Activated CD8-positive, alpha-beta memory T cell treated with anti-CD3 and anti-CD28 coated beads, Interleukin-2, amount 50 U/mL, for 4 hours (primary cell): ENCODE measurements around the gene EXPH5.
"Not testable (repeated sequence)": the region's sequence is repeated elsewhere in the genome, so short reads cannot be mapped to it uniquely, and the experiment has no call there.

ENCODE experiments used
- DNase-seq: peaks from one replicate; pipeline ENCODE4 v3.0.0-alpha.2; 2020

Gene EXPH5, protein sequence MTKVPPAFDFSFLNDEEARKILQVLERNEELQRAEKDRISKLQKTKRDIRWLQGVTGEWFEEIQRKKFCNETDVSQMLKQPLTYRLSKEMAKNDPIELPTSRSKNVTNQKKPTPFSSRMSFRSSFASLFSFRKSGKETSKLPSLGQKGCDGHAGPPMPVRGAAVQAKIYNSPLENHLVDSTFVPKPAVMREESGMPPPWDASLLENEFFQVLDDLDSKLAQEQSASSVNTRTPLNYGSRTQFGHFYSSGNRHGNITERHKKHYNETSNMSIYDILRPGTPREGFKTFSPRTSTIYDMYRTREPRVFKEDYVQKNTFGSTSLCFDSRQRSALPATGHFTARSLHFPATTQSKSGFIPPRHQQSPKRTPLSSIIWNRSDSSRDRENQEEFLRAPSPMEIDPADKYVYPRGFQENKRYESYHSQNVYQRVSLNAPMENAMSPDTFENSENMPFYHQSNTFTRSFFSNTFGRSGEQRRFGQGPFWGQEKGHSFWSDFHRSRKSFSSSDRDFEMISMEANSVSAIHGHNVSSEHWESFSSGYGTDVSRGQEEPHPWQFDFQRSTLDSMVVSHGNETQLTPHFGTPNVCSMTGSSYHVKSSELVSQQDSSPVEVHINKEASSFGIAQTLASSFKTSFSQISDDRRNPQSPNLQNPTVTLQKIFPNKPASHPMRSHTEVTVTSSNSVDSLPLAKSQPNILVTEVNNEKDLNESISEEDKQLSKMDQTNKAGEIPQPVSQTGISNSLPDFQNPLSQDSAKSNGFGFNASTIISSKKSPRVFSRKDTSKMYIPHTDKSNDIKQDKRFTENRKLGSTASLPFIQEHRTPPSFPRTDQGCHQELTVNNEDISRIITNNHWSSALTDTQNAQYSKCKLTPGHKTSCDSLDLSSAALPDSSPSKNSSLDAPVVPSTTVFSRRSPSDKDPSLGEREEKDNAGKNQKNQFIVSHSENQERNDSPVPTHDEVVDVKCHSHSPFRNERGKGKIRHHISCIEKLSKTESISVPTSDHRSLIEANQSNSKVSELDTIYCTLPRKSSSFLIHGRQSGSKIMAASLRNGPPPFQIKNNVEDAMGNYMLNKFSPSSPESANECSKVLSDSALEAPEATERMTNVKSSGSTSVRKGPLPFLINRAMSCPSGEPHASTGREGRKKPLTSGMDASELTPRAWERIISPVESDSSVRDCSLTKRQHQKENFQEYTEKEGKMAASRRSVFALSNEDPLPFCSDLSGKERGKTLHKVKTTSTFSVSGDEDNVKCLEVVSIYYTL (N-terminal part only)

GRCh38 chr11:108593214-108593922 lies at the start of gene EXPH5:
Gene EXPH5 (minus strand): TSS chr11:108593768. CDS start chr11:108593536, 232 bp downstream.
- DNase-seq, result peak; percentile 87

- not testable (repeated sequence) for DNase-seq
Measured at GRCh38 chr11:108641752-108642151, 48.2 kb upstream of the EXPH5 start.

DNA sequence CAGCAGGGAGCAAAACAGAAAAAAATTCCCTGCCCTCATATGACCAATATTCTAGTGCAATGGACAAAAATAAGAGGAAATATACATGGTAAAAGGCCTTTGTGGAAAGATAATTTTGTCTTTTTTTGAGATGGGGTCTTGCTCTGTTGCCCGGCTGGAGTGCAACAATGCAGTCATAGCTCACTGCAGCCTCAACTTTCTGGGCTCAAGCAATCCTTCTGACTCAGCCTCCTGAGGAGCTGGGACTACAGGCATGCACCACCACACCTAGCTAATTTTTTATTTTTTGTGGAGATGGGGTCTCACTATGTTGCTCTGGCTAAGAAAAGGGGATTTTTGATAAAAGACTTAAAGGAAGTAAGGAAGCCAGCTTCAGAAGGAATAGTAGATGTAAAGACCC lies 45.6 kb upstream of the EXPH5 start:
- DNase-seq, result no peak

- no peak for DNase-seq
Measured at GRCh38 chr11:108636222-108636621, 42.7 kb upstream of the EXPH5 start.

DNA sequence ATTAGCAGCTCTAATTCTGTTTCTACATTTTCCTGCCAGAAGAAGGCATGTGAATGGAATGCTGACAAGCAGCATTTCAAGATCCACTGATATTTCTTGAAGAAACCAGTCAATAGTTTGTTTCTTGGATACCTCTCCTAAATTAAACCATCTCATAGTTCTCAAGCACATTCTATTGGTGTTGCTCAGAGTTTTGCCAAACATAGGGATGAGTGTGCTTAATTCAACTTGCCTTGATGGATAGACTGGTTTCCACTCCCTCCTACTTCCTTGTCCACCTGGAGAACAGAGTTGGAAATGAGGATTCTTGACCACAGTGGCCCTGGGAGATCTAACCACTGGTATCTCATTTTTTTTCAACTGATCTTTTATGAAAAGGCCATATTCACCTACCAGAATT lies 41.5 kb upstream of the EXPH5 start:
- no peak for DNase-seq

DNA sequence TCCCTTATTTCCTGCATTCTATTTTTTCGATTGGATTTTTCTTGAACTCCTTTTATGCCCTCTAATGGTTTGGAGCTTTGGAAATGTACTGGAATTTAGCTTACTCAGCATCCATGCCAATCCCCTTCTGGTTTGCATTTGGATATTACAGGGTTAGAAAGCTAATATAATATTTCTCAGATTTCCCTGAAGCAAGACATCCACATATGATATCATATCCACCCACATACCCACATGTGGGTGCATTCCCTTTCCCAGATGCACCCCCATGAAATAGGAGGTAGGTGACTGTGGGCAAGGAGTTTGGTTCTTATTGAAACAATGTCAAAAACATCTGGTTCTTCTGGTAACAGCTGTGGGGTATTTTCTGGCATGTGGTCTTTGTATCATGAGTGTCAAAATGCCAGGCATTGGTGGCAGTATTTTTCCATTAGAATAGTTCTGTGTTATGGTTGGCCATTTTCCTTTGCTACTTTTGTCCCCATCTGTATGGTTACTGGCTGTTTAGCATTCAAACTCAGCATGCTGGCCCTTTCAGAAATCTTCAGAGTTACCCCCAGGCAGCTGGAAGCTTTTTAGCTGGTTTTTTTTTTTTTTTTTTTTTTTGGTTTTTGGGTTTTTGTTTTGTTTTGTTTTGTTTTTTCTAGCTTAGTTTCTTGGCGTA lies 38.6 kb upstream of the EXPH5 start:
- DNase-seq, result no peak

- DNase-seq, result no peak
Measured at GRCh38 chr11:108629274-108629673, 35.7 kb upstream of the EXPH5 start.

GRCh38 chr11:108628812-108629211 lies 35.2 kb upstream of the EXPH5 start:
- DNase-seq, result no peak

- DNase-seq, result no peak
Measured at GRCh38 chr11:108628326-108628725, 34.8 kb upstream of the EXPH5 start.

DNA sequence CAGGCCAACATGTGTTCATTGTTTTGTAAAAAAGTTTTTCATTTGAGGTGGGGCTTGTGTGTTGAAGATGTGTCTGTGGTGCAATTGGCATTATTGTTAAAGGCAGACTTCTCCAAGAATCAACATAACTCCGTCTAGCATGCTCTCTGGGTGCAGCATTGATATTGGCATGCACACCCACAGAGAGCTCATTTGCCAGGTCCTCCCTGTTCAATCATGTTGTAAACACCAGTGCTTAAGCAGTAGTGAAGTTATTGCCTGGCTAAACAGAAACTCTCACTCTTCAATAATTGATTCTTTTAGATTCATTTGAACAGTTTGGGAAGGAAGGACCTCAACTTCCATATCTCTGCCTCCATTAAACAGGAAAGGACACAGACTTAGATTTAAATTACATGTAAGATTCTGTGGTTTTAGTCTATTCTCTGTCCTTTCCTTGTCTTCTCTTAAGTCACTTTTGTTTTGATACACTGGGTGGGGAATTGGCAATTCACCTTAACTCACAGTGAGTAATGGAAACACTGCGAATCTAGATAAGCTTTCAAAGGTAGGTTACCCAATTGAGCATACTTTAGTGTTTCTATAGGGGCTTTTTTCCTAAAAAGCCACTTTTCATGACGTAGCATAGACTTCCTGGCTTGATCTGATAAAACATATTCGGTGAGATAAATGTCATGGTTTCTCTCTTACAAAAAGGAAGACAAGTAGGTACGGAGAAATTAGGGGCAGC lies 30.8 kb upstream of the EXPH5 start:
- no peak for DNase-seq

DNA sequence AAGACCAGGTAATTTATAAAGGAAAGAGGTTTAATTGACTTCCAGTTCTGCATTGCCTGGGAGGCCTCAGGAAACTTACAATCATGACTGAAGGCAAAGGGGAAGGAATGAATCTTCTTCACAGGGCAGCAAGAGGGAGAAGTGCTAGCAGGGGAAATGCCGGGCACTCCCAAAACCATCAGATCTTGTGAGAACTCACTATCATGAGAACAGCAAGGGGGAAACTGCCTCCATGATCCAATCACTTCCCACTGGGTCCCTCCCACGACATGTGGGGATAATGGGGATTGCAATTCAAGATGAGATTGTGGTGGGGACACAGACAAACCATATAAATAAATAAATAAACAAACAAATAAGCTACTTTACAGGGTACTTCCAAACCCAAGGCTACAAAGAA lies 28.8 kb upstream of the EXPH5 start:
- DNase-seq, result no peak

DNA sequence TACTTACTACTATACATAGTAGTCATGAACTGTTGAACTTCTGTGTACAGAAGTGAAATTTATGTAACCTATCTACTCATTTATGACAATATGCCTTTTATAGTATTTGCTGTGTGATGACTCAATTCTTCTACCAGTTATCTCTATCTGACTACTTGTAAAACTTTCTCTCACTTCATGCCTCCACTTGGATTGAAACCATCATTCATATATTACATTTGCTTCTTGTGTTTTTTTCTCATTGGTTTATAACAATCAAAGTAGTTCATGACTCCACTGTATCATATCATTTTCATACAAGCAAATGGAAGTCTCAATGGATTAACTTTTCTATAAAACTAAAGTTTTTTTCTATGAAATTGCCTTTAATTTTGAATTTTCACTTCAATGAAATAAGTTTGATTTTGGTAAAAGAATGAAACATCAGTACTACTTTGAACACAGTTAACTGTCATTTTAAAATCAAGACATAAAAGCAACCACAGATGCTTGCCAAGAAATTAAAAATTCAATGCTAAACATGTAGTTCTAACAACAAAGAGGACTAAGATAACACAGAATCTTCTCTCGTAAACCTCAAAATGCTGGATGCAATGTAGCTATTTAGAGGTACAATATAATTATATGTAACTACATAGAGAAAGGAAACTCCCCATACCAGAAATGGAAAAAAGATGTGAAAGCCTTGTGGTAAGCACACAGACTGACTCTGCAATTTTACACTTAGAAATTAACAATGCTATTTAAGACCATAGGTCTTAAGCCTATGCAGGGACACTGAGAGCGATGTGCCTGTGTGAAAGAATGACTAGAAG lies 27.6 kb upstream of the EXPH5 start:
- no peak for DNase-seq

- DNase-seq, result no peak
Measured at GRCh38 chr11:108618529-108618928, 25.0 kb upstream of the EXPH5 start.

DNA sequence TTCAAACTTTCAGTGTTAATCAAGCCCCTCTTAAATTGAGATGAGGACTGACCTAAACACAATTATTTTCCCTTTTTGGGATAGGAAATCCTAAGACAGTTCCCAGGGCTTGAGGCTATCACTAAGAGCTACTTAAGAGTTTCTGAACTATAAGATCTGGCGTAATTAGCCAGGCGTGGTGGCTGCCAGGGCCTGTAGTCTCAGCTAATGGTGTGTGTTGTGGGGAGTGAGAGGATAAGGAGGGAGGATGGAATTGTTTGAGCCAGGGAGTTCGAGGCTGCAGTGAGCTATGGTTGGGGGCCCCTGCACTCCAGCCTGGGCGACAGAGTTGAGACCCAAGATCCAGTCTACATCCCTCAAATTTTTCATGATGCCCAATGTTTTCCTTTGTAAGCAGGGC lies 23.5 kb upstream of the EXPH5 start:
- DNase-seq, result no peak

DNA sequence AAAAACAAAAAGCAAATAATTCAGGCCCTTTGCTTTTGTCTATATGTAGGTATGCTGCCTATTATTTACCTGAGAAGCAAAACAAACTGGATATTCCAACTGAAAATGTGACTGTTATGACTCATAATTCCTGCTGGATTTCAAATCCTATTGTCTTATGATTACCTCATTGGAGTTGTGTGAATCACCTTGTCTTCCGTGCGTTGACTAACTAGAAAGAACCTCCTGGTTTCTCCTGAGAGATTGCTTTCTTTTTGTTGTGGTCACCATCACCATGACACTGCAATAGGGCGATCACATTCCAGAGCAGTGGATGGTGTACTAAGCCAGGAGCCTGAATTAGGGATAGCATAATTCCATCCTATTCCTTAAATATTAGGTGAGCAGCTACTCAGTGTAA lies 23.0 kb upstream of the EXPH5 start:
- DNase-seq, result no peak

DNA sequence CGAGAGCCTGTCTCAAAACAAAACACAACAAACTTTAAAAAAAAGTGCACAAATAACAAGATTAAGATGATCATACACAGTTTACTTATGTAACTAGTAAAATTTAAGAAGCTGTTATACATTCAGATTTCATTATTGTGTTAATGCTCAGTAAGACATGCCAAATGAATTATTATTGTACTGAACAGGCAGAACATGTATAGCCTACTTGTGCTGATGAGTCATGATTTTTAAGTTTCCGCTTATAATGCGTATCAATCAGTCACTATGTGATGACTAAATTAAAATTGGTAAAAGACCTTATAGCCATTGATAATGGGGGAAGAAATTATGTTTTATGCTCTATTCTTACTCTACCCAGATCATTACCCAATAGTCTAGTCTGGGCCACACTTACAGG lies 20.5 kb upstream of the EXPH5 start:
- no peak for DNase-seq

DNA sequence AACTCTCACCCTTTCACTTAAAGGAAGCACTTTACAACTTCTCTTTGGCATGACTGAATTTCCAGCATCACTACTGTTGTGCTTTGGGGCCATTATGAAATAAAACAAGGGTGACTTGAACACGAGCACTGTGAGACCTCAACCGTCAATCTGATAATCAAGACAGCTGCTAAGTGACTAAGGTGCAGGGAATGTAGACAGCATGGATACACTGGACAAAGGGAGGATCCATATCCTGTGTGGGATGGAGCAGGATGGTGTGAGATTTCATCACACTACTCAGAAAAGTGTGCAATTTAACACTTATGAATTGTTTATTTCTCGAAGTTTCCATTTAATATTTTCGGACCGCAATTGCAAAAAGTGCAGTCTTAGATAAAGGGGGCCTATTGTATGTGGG lies 16.1 kb upstream of the EXPH5 start:
- no peak for DNase-seq

DNA sequence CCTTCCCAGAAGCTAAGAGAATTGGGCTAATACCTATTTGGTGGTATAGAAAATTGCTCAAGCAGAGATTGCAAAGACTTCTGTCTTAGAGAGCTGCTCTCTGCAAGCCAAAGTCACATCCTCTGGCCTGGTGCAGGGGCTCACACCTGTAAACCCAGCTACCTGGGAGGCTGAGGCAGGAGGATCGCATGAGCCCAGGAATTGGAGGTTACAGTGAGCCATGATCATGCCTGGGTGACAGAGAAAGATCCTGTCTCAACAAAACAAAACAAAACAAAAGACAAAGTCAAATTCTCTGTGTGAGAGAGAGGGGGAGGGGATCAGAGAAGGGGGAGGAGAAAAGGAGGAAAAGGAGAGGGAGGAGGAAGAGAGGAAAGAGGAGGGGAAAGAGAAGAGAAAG lies 15.0 kb upstream of the EXPH5 start:
- DNase-seq, result no peak

GRCh38 chr11:108606495-108607160 lies 13.1 kb upstream of the EXPH5 start:
- DNase-seq, result no peak

- no peak for DNase-seq
Measured at GRCh38 chr11:108606070-108606469, 12.5 kb upstream of the EXPH5 start.
